Gastrocnemius medialis (tissue), 4 donors: ENCODE results near the gene CPED1.

Experiments
- CTCF ChIP-seq, 5 experiments: fragments of 450-650 bp in 3 of 5; fragments of 200-600 bp in 2 of 5; sonication (generic) in 2 of 5; IDR thresholded peaks in 4 of 5; conservative IDR thresholded peaks in 1 of 5; 1 replicate in 4 of 5; 2 replicates in 1 of 5; pipeline ENCODE4 v1.5.1; 2016 to 2019; ENCODE audit warnings: antibody characterized with exemption in 5 of 5, mild to moderate bottlenecking in 3 of 5, moderate library complexity in 3 of 5
- POLR2A ChIP-seq, 2 donors: fragments of 450-650 bp; IDR thresholded peaks; one replicate each; pipeline ENCODE4 v1.6.1; 2017; ENCODE audit warnings: antibody characterized with exemption in 2 of 2, mild to moderate bottlenecking in 2 of 2, moderate library complexity in 2 of 2

DNA sequence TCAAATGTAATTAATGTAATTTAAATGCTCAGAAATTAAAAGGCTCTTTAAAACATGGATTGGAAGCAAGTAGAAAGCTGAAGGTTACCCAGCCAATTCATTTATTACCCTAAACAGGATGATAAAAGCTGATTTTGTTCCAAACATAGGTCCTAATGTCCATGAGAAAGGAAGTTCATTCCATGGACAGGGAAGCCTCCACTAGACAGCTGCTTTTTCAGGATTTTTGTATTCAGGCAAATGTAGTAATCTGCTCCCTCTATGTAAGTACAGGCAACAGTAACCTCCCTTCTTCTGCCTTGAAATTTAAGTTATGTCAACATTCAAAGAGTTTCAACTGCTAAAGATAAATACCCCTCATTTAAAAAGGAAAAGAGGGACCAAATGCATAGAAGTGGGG is 217.3 kb downstream of the CPED1 start:
- TF ChIP-seq CTCF (IDR thresholded peaks at IDR 0.05 in 4 of 5, conservative IDR thresholded peaks at IDR 0.05 in 1 of 5) (no peak), POLR2A (IDR thresholded peaks at IDR 0.05) (no peak)
